GM23338 (cell line): ENCODE measurements around the gene AMBRA1. TPM values are rescaled to one million over a fixed set of nuclear protein-coding genes. Genes with fewer than 3 reads are reported as not detected.

Experiments
- ATAC-seq: fragments of 200-7000 bp; cut with Tn5 transposase; 3 replicates; pipeline ENCODE4 v1.9.1; 2020
- DNase-seq: peaks from one replicate; pipeline ENCODE4 v3.0.0-alpha.2; 2015; ENCODE audit warnings: low spot score
- H2AFZ ChIP-seq: fragments of 200-600 bp; sonication (generic); 2 replicates; pipeline ENCODE4 v1.8.0; 2016; ENCODE audit warnings: antibody characterized with exemption, mild to moderate bottlenecking, moderate library complexity
- H3F3A ChIP-seq: fragments of 200-600 bp; sonication (generic); replicated peaks from 2 replicates; pipeline ENCODE4 v1.8.0; 2017; ENCODE audit warnings: antibody characterized with exemption, mixed run types, low read depth
- H3K27ac ChIP-seq: fragments of 200-600 bp; sonication (generic); 2 replicates; pipeline ENCODE4 v1.6.1; 2016; ENCODE audit warnings: low read depth
- H3K27me3 ChIP-seq: fragments of 200-600 bp; sonication (generic); 2 replicates; pipeline ENCODE4 v1.8.0; 2016; ENCODE audit warnings: mild to moderate bottlenecking, mixed run types, moderate library complexity; ENCODE audit not compliant: insufficient read depth
- H3K36me3 ChIP-seq: fragments of 200-600 bp; sonication (generic); 2 replicates; pipeline ENCODE4 v1.8.0; 2016; ENCODE audit warnings: mild to moderate bottlenecking; ENCODE audit not compliant: insufficient read depth
- H3K4me1 ChIP-seq: fragments of 200-600 bp; sonication (generic); 2 replicates; pipeline ENCODE4 v1.8.0; 2016; ENCODE audit warnings: mild to moderate bottlenecking, moderate library complexity; ENCODE audit not compliant: insufficient read depth
- H3K4me2 ChIP-seq: fragments of 200-600 bp; sonication (generic); 2 replicates; pipeline ENCODE4 v1.7.1; 2017; ENCODE audit warnings: mixed run types
- H3K4me3 ChIP-seq: fragments of 200-600 bp; sonication (generic); 2 replicates; pipeline ENCODE4 v1.6.1; 2016; ENCODE audit warnings: mixed run types
- H3K79me2 ChIP-seq: fragments of 200-600 bp; sonication (generic); replicated peaks from 2 replicates; pipeline ENCODE4 v1.8.0; 2017; ENCODE audit warnings: mild to moderate bottlenecking; ENCODE audit not compliant: insufficient read depth
- H3K9me2 ChIP-seq: fragments of 200-600 bp; sonication (generic); 2 replicates; pipeline ENCODE4 v1.8.0; 2017; ENCODE audit not compliant: insufficient read depth
- H4K20me1 ChIP-seq: fragments of 200-600 bp; sonication (generic); replicated peaks from 2 replicates; pipeline ENCODE4 v1.8.0; 2017; ENCODE audit warnings: mild to moderate bottlenecking; ENCODE audit not compliant: insufficient read depth
- H3K27ac Mint-ChIP-seq: 2 replicates; pipeline ENCODE4 v1.8.0; 2020; ENCODE audit warnings: inconsistent platforms, mild to moderate bottlenecking, moderate library complexity, mixed read lengths
- H3K27me3 Mint-ChIP-seq: 3 replicates; pipeline ENCODE4 v1.8.0; 2022; ENCODE audit warnings: low read depth, mild to moderate bottlenecking, moderate library complexity, mixed read lengths, inconsistent platforms; ENCODE audit not compliant: insufficient read depth, poor library complexity
- H3K36me3 Mint-ChIP-seq: 3 replicates; pipeline ENCODE4 v1.8.0; 2021; ENCODE audit warnings: low read depth, mild to moderate bottlenecking, inconsistent platforms, moderate library complexity, mixed read lengths
- H3K4me1 Mint-ChIP-seq: 3 replicates; pipeline ENCODE4 v1.8.0; 2020; ENCODE audit warnings: mild to moderate bottlenecking, inconsistent platforms, mixed read lengths
- H3K4me3 Mint-ChIP-seq: 3 replicates; pipeline ENCODE4 v1.8.0; 2021; ENCODE audit warnings: moderate library complexity, mild to moderate bottlenecking, inconsistent platforms, mixed read lengths
- H3K9me3 Mint-ChIP-seq: 3 replicates; pipeline ENCODE4 v1.8.0; 2020; ENCODE audit warnings: moderate library complexity, mild to moderate bottlenecking, inconsistent platforms, mixed read lengths
- CTCF ChIP-seq, 2 experiments: fragments of 200-600 bp in 1 of 2; sonication (generic) in 1 of 2; conservative IDR thresholded peaks; 2 replicates each; pipeline versions ENCODE4 v1.5.1 to v1.6.1; 2016 to 2017; ENCODE audit warnings: antibody characterized with exemption in 2 of 2, low read depth in 2 of 2, mild to moderate bottlenecking in 2 of 2, moderate library complexity in 1 of 2
- ETS1 ChIP-seq: IDR thresholded peaks from 2 replicates; pipeline ENCODE4 v1.6.1; 2016; ENCODE audit warnings: antibody characterized with exemption
- EZH2 ChIP-seq: fragments of 200-600 bp; sonication (generic); IDR thresholded peaks from one replicate; pipeline ENCODE4 v1.8.0; 2017; ENCODE audit warnings: antibody characterized with exemption, mild to moderate bottlenecking, low read depth; ENCODE audit not compliant: unreplicated experiment
- JUNB ChIP-seq: IDR thresholded peaks from one replicate; pipeline ENCODE4 v1.6.1; 2016; ENCODE audit warnings: antibody characterized with exemption; ENCODE audit not compliant: unreplicated experiment
- POLR2AphosphoS5 ChIP-seq: IDR thresholded peaks from 2 replicates; pipeline ENCODE4 v1.6.1; 2016; ENCODE audit warnings: antibody characterized with exemption, low read depth
- ZNF462 ChIP-seq: fragments of 250-450 bp; sonication (Bioruptor Pico); IDR thresholded peaks from 2 replicates; pipeline ENCODE4 v1.5.0; 2020; ENCODE audit warnings: mild to moderate bottlenecking, moderate library complexity
- polyA plus RNA-seq: library from polyadenylated mRNA; unstranded; fragments of >200 nt; fragmentation: Nextera tagmentation; extraction: Ambion mirVana; gene quantifications from 2 replicates; pipeline ENCODE4 v1.2.1, GENCODE V29; 2016
- total RNA-seq: library from RNA; depleted of rRNA; stranded (reverse); fragments of >200 nt; shearing (Covaris generic); gene quantifications from 2 replicates; pipeline ENCODE4 v1.2.3, GENCODE V29; 2014

AMBRA1 gene
- total and polyA plus RNA-seq, 2 experiments from 2014 or later: 8.3 to 34.8 TPM

GRCh38 chr11:46388619-46389449 lies 205.0 kb downstream of the AMBRA1 start (continued):
- no peak for TF ChIP-seq ZNF462 (CRISPR knock-in tag)
- TF ChIP-seq ETS1: no peak
- TF ChIP-seq EZH2: no peak

GRCh38 chr11:46387919-46388618 lies 205.8 kb downstream of the AMBRA1 start:
- H3K4me3 ChIP-seq: peak overlapping the region; percentile 76; the same call in 1 of the 2 replicates
- Mint-ChIP-seq H3K9me3 (no peaks in the 10 kb centered on the region; the same call in 1 of the 3 replicates), H3K36me3 (peaks cover 11% of the 10 kb centered on the region), H3K4me3 (peak overlapping the region; percentile 69; the same call in 1 of the 3 replicates), H3K4me1 (peaks cover 36% of the 10 kb centered on the region), H3K27me3 (peaks cover 60% of the 10 kb centered on the region), H3K27ac (no peak overlapping the region)
- H2AFZ ChIP-seq: no peak overlapping the region
- no peak overlapping the region for H3K27ac ChIP-seq
- peaks cover 36% of the 10 kb centered on the region for H3K4me1 ChIP-seq
- H3K27me3 ChIP-seq: peaks cover 49% of the 10 kb centered on the region
- peaks cover 7% of the 10 kb centered on the region for H4K20me1 ChIP-seq
- H3K36me3 ChIP-seq: no peaks in the 10 kb centered on the region; the same call in 1 of the 2 replicates
- DNase-seq (peak; percentile 34), ATAC-seq (no peak)
- H3F3A ChIP-seq: peaks cover 19% of the 10 kb centered on the region
- no peaks in the 10 kb centered on the region for H3K9me2 ChIP-seq
- no peaks in the 10 kb centered on the region for H3K79me2 ChIP-seq
- H3K4me2 ChIP-seq: peak overlapping the region; percentile 88
- TF ChIP-seq ETS1 (no peak), JUNB (no peak), POLR2AphosphoS5 (no peak), CTCF (conservative IDR thresholded peaks at IDR 0.05; ENCODE audit: low read depth in 2 of 2) (no peak)
